PFSK-1 (cell line): ENCODE data around the gene DPP6.

Experiments
- FOXP2 ChIP-seq: optimal IDR thresholded peaks from 2 replicates; pipeline ENCODE3; 2011; ENCODE audit warnings: borderline replicate concordance, control low read depth, inconsistent platforms; ENCODE audit not compliant: insufficient read depth; ENCODE audit errors: extremely low read length, extremely low read depth
- POLR2AphosphoS5 ChIP-seq: IDR thresholded peaks from 2 replicates; pipeline ENCODE4 v1.6.1; 2012; ENCODE audit warnings: low read depth, mild to moderate bottlenecking, control low read depth, low read length, moderate library complexity
- SIN3A ChIP-seq: IDR thresholded peaks from 2 replicates; pipeline ENCODE4 v1.6.1; 2012; ENCODE audit warnings: mild to moderate bottlenecking, low read length, moderate library complexity, borderline replicate concordance; ENCODE audit not compliant: insufficient read depth
- TAF1 ChIP-seq: IDR thresholded peaks from 2 replicates; pipeline ENCODE4 v1.6.1; 2012; ENCODE audit warnings: low read length, control low read depth, borderline replicate concordance; ENCODE audit not compliant: insufficient read depth
- TF ChIP-seq, protein P1 (sequence below), 2 experiments: IDR thresholded peaks; 2 replicates each; pipeline versions ENCODE4 v1.6.1 to v1.8.0; 2011 to 2012; ENCODE audit warnings: low read depth in 2 of 2, low read length in 2 of 2, control low read depth in 1 of 2, inconsistent platforms in 1 of 2, mild to moderate bottlenecking in 1 of 2, moderate library complexity in 1 of 2; ENCODE audit not compliant: insufficient read depth in 1 of 2

The DPP6 gene

DNA sequence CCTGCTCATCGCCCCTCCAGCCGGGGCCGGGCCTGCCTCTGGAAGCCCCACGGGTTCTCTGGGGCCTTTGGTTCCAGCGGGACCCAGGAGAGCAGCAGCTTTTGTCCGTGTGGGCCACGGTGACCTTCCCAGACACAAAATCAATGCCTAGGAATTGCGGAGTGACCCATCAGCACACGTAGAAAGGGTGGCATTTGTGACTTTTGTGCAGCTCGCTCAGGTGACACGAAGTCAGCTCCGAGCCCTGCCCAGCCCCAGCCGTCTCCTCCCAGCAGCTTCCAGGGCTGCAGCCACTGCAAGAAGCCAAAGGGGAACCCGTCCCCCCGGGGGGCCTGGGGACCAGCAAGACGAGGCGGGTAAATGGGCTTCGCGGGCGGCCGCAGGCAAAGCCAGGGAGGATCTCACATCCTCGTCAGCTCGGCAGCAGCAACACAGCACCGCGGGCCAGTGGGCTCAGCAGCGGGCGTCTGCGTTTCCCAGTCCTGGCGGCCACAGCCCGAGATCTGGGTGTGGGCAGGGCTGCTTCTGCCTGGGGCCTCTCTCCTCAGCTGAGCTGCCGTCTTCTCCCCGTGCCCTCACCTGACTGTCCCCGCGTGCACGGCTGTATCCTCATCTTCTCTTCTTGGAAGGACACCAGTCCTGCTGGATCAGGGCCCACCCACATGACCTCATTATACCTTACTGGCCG, 862.3 kb downstream of the DPP6 start:
- TF ChIP-seq FOXP2 (no peak), POLR2AphosphoS5 (no peak)

DNA sequence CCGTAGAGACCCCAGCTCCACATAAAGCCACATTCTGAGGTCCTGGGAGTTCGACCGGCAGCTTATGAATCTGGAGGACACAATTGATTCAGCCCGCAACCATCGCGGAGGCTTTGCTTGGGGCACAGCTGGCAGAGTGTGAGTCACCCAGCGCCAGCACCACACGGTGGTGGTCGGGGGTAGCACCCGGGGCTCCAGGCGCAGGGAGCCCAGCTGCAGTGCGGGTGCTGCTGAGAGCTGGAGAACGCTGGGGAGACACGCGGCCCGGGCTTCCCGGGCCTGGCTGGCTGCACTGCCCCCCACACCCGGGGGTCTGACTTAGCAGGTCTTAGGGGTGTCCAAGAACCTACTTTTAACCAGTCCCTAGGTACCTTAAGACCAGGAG, 862.8 kb downstream of the DPP6 start:
- no peak for TF ChIP-seq FOXP2
- TF ChIP-seq TAF1, result no peak
- no peak for TF ChIP-seq SIN3A
- TF ChIP-seq POLR2AphosphoS5, result no peak
- TF ChIP-seq, protein P1, sequence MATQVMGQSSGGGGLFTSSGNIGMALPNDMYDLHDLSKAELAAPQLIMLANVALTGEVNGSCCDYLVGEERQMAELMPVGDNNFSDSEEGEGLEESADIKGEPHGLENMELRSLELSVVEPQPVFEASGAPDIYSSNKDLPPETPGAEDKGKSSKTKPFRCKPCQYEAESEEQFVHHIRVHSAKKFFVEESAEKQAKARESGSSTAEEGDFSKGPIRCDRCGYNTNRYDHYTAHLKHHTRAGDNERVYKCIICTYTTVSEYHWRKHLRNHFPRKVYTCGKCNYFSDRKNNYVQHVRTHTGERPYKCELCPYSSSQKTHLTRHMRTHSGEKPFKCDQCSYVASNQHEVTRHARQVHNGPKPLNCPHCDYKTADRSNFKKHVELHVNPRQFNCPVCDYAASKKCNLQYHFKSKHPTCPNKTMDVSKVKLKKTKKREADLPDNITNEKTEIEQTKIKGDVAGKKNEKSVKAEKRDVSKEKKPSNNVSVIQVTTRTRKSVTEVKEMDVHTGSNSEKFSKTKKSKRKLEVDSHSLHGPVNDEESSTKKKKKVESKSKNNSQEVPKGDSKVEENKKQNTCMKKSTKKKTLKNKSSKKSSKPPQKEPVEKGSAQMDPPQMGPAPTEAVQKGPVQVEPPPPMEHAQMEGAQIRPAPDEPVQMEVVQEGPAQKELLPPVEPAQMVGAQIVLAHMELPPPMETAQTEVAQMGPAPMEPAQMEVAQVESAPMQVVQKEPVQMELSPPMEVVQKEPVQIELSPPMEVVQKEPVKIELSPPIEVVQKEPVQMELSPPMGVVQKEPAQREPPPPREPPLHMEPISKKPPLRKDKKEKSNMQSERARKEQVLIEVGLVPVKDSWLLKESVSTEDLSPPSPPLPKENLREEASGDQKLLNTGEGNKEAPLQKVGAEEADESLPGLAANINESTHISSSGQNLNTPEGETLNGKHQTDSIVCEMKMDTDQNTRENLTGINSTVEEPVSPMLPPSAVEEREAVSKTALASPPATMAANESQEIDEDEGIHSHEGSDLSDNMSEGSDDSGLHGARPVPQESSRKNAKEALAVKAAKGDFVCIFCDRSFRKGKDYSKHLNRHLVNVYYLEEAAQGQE (IDR thresholded peaks at IDR 0.05; ENCODE audit: insufficient read depth in 1 of 2, low read depth in 2 of 2, low read length in 2 of 2), result no peak

DNA sequence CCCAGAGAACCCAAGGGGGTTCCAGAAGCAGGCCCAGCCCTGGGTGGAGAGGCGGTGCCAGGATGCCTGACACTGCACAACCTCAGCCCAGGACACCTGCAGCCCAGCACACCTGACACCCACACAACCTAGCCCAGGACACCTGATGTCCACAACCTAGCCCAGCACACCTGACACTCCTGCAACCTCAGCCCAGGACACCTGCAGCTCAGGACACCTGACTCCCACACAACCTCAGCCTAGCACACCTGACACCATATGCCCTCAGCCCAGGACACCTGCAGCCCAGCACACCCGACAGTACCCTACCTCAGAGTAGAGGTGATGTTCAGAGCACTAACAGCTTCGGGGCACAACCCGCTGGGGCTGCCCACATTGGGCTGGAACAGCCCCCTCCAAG, 863.4 kb downstream of the DPP6 start:
- TF ChIP-seq SIN3A, result no peak
- no peak for TF ChIP-seq FOXP2

DNA sequence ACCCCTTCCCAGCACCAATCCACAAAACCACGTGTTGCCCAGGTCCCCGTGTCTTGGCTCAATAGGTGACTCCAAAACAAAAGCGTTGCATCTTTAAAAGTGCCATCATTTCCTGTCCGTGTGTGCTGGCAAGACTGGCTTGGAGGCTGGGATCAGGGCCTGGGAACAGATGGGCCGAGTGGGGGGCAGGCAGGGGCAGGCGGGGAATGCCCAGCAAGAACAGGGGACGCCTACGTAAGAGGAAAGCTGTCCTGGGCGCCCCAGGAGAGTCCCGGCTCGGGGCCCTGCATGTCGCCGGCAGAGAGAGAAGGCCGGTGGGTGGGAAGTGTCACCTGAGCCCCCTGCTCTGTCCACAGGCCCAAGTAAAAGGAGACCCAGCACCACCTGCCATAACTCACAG, 864.2 kb downstream of the DPP6 start:
- TF ChIP-seq POLR2AphosphoS5 (no peak), FOXP2 (no peak), TAF1 (no peak)
- TF ChIP-seq, protein P1 (IDR thresholded peaks at IDR 0.05; ENCODE audit: insufficient read depth in 1 of 2, low read depth in 2 of 2, low read length in 2 of 2), result no peak

DNA sequence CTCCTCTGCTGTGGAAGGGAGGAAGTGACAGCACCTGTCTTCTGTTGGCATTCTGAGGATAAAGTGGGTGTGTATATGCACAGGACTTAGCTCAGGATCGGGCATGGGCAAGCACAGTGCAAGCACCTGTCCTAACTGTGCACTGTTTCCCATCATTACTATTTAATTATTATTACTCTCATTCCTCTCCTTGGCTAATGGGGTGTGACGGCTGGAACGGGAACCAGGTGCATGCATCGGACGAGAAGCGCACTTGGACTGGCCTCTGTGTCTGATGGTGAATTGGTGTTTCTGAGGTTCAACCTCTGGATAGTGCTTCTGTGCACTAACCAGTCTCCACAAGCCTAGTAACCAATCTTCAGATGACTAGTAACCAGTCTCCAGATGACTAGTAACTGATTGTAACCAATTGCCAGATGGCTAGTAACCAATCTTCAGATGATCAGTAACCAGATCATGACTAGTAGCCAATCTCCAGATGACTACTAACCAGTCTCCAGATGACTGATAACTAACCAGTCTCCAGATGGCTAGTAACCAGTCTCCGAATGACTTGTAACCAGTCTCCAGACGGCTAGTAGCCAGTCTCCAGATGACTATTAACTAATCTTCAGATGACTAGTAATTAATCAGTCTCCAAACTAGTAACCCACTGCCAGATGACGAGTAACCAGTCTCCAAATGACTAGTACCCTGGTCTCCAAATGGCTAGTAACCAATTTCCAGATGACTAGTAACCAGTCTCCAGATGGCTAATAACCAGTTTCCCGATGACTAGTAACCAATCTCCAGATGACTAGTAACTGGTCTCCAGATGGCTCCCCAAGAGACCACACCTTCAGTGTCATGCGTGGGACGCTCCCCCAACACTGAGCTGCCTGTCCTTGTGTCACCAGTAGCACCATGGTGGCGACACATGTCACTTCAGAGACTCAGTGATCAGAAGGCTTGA, 864.9 kb downstream of the DPP6 start:
- TF ChIP-seq TAF1 (no peak), SIN3A (no peak), POLR2AphosphoS5 (no peak), FOXP2 (no peak)
- TF ChIP-seq, protein P1 (IDR thresholded peaks at IDR 0.05; ENCODE audit: insufficient read depth in 1 of 2, low read depth in 2 of 2, low read length in 2 of 2), result no peak

DNA sequence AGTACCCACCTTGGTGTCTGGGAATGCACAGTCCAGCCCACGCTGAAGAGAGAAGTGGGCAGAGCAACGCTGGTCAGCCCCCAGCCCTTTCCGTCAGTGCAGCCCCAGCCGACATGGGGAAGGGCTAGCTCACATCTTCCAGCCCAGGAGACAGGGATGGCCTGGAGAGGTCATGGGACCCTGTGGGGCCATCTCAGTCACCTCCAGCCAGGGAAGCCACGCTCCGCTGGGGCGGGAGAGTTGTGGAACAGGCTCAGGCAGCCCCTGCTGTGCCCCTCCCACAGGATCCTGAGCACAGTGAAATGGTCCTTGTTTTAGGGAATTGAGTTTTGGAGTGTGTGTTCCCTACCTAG, 865.6 kb downstream of the DPP6 start:
- TF ChIP-seq TAF1, result no peak
- TF ChIP-seq SIN3A, result no peak
- TF ChIP-seq, protein P1 (IDR thresholded peaks at IDR 0.05; ENCODE audit: insufficient read depth in 1 of 2, low read depth in 2 of 2, low read length in 2 of 2), result no peak
- no peak for TF ChIP-seq POLR2AphosphoS5
- TF ChIP-seq FOXP2, result no peak
